HepG2 (cell line): ENCODE measurements around the gene MCFD2.

Experiments
- CAMTA2 ChIP-seq: sonication (generic); formaldehyde crosslinking; IDR thresholded peaks from 2 replicates; pipeline ENCODE4 v1.4.0; 2020; ENCODE audit warnings: mild to moderate bottlenecking, missing genetic modification reagents, borderline replicate concordance
- CTCF ChIP-seq: sonication (generic); formaldehyde crosslinking; IDR thresholded peaks from 2 replicates; pipeline ENCODE4 v1.5.0; 2020; ENCODE audit warnings: mild to moderate bottlenecking, missing genetic modification reagents, moderate library complexity
- FOXJ3 ChIP-seq: sonication (generic); formaldehyde crosslinking; IDR thresholded peaks from 2 replicates; pipeline ENCODE4 v1.4.0; 2020; ENCODE audit warnings: missing genetic modification reagents, mild to moderate bottlenecking, borderline replicate concordance
- MEIS2 ChIP-seq: sonication (generic); formaldehyde crosslinking; IDR thresholded peaks from 2 replicates; pipeline ENCODE4 v1.9.0; 2021; ENCODE audit warnings: mild to moderate bottlenecking, missing genetic modification reagents
- MNT ChIP-seq: fragments of 450-650 bp; IDR thresholded peaks from 2 replicates; pipeline ENCODE4 v1.6.1; 2016
- PCBP1 ChIP-seq: fragments of 200-400 bp; formaldehyde crosslinking; IDR thresholded peaks from 2 replicates; pipeline ENCODE4 v1.6.1; 2017; ENCODE audit warnings: mild to moderate bottlenecking, low read depth, low read length, borderline replicate concordance
- ZBTB4 ChIP-seq: sonication (generic); formaldehyde crosslinking; IDR thresholded peaks from 2 replicates; pipeline ENCODE4 v1.4.0; 2020; ENCODE audit warnings: missing genetic modification reagents, mild to moderate bottlenecking, borderline replicate concordance
- ZC3H4 ChIP-seq: sonication (generic); formaldehyde crosslinking; IDR thresholded peaks from 2 replicates; pipeline ENCODE4 v1.4.0; 2020; ENCODE audit warnings: missing genetic modification reagents, borderline replicate concordance
- ZFP1 ChIP-seq: IDR thresholded peaks from 2 replicates; pipeline ENCODE4 v1.6.1; 2016
- ZNF703 ChIP-seq: sonication (generic); formaldehyde crosslinking; IDR thresholded peaks from 2 replicates; pipeline ENCODE4 v1.5.1; 2020; ENCODE audit warnings: missing genetic modification reagents, mild to moderate bottlenecking, moderate library complexity, borderline replicate concordance

- TF ChIP-seq MEIS2 (no peak), FOXJ3 (CRISPR knock-in tag) (no peak), PCBP1 (no peak), CAMTA2 (no peak), ZBTB4 (CRISPR knock-in tag) (no peak), CTCF (CRISPR knock-in tag) (no peak), ZC3H4 (no peak), ZNF703 (no peak), MNT (no peak), ZFP1 (no peak)
These were observed 56.9 kb downstream of the MCFD2 start for GRCh38 chr2:46858702-46859090.
